HG02763 (cell line): Measurements from ENCODE around the gene DOP1B.
"Not testable (repeated sequence)": the region's sequence is repeated elsewhere in the genome, so short reads cannot be mapped to it uniquely, and the experiment has no call there.

Source experiments
- ATAC-seq: cut with Tn5 transposase; IDR thresholded peaks from one replicate; pipeline ENCODE4 v1.9.1; 2021; ENCODE audit warnings: mild to moderate bottlenecking, moderate library complexity; ENCODE audit not compliant: unreplicated experiment

DOP1B gene

DNA sequence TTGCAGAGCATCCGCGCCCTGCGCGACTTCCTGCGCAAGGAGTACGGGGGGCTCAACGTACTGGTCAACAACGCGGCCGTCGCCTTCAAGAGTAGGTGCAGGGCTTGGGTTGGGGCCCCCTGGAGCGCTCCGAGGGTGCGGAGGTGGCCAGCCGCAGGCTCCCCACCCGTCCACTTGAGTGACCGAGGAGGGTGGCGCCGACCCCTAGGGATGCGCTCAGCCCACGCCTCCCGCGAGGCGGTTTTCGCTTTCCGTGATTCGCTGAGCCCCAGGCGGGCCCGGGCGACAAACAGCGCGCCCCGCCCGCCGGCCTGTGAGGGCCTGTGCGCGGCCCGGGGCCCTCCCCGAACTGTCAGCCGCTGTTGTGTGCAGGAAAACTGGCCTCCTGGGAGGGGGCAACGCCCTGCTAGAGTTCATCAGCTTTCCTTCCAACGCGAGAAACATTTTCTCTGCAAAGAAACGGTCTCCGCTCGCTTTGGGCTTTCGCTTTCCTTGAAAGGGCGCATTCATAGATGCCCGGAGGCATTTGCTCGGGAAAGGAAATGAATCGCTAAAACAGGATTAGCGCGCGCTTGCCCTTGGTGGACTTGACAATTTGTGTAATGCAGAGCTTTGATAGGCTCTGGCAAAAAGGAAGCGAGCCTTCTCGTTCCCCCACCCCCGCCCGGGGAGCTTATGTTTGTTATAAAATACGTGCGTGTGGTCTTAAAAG, 21.1 kb upstream of the DOP1B start:
- ATAC-seq: no peak

DNA sequence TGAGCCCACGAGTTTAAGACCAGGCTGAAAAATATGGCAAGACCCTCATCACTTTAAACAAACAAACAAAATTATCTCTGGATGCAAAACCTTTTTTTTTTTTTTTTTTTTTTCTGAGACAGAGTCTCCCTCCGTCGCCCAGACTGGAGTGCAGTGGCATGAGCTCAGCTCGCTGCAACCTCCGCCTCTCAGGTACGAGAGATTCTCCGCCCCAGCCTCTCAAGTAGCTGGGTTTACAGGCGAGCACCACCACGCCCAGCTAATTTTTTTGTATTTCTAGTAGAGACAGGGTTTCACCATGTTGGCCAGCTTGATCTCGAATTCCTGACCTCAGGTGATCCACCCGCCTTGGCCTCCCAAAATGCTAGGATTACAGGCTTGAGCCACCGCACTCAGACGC, 16.8 kb upstream of the DOP1B start:
- ATAC-seq: not testable (repeated sequence)

DNA sequence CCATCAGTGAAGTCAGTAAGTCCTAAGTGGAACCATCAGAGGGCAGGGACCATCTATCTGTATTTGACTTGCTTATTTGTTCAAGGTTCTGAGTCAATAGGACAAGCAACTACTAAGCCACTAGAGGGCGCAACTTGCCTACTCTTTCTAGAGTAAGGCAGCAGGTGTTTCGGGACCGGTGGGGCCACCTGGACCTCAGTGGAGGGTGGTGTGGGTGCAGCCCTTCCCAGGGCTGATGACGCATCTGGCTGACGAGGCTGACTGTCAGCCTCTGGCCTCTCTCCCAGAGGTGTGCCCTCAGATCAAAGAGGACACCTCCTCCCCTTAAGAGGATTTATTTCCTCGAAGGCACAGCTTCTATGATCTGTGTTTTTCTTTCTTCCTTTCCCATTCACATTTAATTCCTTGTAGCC, 15.1 kb upstream of the DOP1B start:
- ATAC-seq: peak; percentile 74

DNA sequence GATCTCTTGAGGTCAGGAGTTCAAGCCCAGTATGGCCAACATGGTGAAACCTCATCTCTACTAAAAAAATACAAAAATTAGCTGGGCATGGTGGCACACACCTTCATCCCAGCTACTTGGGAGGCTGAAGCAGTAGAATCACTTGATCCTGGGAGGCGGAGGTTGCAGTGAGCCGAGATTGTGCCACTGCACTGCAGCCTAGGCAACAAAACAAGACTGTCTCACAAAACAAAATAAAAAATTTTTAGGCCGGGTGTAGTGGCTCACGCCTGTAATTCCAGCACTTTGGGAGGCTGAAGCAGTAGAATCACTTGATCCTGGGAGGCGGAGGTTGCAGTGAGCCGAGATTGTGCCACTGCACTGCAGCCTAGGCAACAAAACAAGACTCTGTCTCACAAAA, 12.4 kb upstream of the DOP1B start:
- ATAC-seq: not testable (repeated sequence)

DNA sequence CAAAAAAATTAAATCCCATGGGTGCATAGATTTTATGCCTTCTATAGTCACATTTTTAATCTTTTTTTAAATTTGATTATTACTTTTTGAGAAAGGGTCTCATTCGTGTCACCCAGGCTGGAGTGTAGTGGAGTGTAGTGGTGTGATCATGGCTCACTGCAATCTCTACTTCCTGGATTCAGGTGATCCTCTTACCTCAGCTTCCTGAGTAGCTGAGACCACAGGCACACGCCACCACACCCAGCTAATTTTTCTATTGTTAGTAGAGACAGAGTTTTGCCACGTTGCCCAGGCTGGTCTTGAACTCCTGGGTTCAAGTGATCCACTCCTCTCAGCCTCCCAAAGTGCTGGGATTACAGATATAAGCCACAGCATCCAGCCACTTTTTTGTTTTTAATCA, 11.4 kb upstream of the DOP1B start:
- ATAC-seq: no peak

DNA sequence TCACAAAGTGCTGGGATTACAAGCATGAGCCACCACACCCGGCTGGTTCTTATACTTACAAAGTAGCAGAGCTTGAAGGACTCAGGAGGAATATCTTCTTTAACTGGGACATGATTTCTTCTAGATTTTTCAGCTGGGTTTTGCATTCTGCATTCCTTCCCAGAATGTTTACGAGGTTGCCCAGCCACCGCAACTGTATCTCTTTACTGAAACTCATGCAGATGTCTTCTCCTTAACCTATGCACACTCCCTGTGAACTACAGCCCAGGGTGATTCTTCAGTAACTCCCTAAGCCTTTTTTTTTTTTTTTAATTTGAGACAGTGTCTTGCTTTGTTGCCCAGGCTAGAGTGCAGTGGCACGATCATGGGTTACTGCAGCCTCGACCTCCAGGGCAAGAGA, 8.7 kb upstream of the DOP1B start:
- no peak for ATAC-seq

DNA sequence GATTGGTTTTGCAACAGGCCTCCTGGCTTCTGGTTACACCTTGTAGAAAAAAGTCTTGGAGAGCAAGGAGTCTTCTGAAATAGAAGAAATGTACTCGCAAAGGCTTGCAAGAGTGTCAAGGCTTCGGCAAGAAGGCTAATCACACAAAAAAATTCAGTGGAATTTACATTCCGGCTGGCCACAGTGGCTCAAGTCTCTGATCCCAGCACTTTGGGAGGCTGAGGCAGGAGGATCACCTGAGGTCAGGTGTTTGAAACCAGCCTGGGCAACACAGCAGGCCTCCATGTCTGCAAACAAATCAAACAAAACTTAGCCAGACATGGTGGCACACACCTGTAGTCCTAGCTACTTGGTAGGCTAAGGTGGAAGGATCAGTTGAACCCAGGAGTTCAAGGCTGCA, 7.7 kb upstream of the DOP1B start:
- ATAC-seq: no peak

DNA sequence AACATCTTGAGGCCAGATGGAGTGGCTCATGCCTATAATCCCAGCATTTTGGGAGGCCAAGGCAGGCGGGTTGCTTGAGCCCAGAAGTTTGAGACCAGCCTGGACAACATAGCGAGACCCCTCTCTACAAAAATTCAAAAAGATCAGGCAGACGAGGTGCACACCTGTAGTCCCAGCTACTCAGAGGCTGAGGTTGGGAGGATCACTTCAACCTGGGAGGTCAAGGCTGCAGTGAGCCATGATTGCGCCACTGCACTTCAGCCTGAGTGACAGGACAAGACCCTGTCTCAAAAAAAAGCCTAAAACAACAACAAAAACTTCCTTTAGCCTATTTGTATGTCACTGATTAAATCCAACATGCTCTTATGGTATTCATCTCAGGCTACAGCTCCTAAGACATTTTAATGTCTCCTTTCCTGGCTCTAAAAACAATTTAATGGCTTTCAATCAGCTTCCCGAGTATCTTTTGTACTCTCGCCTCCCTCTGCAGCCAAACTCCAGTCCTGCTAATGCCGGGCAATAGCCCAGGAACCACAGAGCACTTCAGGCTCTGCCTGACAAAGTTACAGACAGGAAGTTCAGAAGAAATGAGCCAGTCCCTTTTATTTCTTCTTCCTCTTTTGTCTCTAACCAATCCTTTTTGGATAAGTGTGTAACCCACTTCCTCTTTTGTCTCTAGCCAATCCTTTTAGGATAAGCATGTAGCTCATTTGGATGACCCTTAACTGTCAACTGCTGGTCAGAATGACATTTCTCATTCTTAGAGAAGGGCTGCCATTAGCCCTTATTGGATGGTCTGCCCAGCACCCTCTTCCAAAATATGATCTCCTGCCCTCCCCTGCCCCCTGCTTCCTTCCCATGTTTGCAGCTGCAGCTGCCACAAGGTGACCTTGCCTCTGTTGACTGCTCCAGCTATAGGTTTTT, 6.6 kb upstream of the DOP1B start:
- ATAC-seq: peak; percentile 54

DNA sequence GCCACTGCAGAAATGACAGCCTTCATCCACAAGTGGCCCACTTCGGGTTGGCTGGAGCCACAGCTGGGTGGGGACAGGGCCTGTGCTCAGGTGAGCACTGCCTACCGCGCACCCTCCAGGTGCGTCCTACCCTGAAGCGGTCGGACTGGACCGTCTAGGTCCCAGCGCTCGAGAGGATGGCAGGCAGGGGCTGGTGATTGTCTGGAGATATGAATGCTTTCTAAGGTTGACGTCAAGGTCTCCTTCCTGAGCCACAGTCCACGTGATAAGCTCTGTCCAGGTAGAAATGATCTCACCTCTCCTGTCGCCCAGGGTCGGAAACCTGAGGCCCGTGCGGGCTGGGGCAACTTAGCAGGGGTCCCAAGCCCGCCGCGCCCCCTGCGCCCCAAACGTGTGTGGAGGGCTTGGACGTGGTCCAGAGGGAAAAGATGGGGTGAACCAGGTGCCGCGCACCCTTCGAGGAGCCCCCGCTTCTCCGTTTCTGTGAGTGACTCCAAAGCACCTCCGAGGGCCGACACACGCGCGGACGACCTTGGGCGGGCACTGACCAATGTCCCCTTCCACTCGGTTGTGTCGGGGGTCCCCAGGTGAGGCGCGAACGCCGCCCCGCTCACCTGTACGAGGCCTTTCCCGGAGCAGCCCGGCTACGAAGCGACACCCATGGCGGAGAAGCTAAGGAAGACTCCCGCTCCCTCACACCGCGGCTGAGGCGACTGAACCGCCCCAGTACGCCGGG, 853 bp upstream of the DOP1B start:
- ATAC-seq: no peak

DNA sequence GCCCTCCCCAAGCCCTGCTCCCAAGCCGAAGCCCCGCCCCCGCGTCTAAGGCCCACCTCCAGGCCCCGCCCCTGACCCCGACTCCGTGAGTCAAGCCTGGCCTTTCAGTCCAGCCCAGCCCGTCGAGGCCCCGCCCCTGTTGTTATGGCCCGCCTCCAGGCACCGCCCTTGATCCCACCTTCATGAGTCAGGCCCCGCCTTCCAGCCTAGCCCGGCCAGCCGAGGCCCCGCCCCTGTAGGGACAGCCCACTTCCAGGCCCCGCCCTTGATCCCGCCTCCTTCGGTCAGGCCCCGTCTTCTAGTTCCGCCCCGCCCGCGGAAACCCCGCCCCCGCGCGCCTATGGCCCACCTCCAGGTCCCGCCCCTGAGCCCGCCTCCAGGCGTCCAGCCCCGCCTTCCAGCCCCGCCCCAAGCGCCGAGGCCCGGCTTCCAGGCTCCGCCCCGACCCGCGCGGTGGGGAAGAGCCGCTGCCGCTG, 247 bp upstream of the DOP1B start:
- peak; percentile 88 for ATAC-seq

DNA sequence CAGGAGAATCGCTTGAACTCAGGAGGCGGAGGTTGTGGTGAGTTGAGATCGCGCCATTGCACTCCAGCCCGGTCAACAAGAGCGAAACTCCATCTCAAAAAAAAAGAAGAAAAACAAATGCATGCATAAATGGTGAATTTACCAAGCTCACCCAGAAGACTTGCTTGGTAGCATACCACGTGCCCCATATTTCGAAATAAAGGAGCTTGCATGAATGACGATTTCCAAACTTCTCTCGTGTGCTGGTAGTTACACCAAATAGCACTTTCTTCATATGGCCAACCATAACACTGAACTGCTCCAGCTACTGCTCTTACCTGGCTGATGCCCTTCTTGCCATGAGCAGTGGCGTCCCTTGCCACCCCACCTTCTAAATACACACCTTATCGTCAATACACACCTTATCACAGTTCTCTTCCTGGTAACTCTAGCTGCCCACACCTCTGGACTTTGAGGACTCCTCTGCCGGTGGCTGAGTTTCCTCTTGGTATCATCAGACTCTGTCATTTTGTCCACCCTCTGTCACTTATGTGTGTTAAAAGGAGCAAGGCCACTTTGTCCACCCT, 2.8 kb downstream of the DOP1B start:
- ATAC-seq: no peak

DNA sequence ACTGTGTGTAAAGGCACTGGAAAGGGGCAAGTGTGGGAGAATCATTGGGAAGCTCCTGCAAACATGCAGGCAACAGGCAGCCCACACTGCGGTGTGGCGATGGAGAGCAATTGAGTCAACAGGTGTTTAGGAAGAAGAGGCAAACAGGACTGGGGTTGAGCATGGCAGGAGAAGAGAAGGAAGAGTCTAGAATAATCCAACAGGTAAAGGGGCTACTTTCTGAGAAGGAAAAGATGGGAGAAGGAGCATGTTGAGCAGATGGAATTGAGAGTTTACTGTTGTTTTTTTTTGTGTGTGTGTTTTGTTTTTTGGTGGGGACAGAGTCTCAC, 4.2 kb downstream of the DOP1B start:
- ATAC-seq: no peak

DNA sequence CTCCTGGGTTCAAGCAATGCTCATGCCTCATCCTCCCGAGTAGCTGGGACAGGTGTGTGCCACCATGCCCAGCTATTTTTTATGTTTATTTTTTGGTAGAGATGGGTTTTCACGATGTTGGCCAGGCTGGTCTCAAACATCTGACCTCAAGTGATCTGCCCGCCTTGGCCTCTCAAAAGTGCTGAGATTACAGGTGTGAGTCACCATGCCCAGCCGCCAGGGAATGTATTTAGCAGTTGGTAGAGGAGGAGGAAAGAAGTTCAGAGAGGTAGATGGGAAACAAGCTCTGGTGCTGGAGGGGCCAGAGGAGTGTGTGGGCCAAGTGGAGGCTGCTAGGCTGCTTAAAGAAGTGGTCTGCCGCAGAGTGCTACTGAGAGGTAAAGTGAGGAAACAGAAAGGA, 6.0 kb downstream of the DOP1B start:
- ATAC-seq: no peak

DNA sequence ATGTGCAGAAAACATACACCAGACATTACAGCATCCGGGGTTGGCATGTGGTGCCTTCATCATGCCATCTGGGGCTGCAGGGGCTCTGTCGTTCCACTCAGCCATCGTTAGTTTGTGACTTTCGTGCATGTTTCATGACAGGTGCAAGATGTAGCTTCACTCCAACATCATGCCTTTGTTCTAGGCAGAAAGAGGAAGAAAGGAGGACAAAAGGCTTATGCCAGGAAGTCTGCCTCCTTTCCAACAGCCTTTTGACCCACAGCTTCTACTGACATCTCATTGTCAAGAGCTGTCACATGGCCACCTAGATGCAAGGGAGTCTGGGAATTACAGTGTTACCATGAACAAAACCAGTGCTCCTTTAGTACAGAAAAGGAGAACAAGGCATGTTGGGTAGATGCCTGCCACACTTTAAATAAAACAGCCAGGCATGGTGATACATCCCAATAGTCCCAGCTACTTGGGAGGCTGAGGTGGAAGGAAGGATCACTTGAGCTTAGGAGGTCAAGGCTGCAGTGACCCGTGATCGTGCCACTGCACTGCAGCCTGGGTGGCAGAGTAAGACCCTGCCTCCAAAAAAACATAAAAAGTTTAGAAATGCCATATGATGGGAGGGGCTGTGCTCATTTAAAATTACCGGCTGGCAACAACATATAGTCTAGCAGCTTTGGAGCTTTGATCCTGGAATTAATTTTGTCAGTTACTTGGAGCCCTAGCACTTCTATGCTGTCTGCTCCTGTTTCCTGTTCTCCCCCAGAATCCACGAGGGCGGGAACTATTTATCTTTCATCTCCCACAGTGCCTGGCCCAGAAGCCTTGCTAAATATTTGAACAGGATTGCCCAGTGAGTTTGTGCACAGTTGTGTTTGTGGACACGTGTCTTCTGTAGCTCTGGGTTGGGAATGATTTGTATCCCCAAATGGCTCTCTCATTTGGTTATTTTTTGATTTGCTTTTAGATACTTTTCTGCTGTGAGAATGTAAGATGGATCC, 7.4 kb downstream of the DOP1B start:
- no peak for ATAC-seq

DNA sequence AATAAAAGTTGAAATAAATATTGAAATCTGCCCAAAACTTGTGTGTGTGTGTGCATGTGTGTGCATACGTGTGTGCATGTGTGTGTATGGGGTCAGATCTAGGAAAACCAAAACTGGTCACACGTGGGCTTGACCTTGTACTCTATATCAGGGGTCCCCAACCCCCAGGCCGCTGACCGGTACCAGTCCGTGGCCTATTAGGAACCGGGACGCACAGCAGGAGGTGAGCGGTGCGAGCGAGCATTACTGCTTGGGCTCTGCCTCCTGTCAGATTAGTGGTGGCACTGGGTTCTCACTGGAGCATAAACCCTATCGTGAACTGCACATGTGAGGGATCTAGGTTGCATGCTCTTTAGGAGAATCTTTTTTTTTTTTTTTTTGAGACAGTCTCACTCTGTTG, 8.7 kb downstream of the DOP1B start:
- ATAC-seq: no peak

DNA sequence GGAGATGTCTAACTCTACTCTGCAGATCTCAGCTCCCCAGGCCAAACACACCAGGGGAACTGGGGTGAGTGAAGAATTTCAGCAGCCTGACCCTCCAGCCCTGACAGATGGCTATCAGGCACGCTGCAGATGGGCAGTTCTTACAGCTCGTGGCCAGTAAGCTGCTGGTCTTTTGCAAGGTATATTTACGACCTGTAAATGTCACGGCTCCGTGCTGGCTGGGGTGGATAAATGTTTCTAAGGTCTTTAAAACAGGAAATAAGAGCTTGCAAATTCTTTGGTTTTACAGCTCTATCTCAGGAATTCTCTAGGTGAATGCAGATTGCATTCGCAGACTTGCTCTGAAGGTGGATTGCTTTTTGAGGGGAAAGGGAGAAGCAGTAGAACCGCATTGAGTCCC, 10.1 kb downstream of the DOP1B start:
- no peak for ATAC-seq

DNA sequence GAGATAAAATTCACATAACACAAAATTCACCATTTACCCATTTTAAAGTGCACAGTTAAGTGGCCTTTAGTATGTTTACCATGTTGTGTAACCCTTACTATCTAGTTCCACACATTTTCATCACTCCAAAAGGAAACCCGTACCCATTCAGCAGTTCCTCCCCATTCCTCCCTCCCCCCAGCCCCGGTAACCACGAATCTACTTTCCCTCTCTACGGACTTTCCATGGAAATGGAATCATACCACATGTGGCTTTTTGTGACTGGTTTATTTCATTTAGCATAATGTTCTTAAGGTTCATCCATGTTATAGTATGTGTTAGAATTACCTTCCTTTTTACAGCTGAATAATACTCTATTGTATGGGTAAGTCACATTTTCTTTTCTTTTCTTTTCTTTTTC, 10.9 kb downstream of the DOP1B start:
- no peak for ATAC-seq

DNA sequence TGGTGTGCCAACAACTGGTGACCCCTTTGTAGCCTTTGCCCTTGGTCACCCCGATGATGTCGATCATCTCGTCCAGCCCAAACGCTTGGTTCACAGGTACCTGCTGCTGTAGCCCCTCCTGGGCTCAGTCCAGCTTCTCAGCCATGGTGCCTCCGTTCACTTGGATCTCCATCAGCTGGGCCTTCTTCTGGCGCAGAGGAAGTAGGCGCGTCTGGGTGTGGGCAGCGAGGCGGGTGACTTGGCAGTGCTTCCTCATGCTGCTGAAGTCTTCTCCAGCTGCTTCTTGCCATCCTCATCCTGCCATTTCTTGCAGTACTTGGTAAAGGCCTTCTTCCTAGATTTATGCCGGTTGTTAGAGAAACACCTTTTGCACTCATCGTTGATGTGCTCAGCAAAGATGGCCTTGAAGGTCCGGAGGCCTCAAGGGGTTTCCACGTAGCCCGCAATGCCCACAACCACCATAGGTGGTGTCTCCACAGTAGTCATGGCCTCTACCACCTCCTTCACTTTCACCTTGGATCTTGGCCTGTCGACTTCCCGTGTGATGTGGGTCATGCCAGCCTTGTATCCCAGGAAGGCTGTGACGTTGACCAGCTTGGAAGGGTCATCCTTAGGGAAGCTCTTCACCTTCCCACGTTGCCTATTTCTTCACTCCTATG, 13.0 kb downstream of the DOP1B start:
- ATAC-seq: no peak

DNA sequence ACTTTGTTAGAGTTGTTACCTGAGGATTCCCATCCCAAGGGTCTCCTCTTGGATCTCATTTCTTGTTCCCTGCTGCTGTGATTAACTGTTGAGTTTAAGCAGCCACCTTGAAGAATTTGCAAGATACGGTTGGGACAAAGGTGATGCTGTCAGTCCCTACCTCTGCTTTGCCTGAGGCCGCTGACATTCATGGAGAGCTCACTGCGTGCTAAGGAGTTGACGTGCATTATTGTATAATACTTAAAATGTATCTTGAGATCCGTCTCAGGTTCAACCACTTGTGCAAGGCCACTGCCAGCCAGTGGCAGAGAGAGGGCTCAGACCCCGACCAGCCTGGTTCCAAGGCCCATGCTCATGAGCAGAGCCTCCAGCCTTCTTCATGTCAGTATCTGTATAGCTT, 14.2 kb downstream of the DOP1B start:
- ATAC-seq: no peak

DNA sequence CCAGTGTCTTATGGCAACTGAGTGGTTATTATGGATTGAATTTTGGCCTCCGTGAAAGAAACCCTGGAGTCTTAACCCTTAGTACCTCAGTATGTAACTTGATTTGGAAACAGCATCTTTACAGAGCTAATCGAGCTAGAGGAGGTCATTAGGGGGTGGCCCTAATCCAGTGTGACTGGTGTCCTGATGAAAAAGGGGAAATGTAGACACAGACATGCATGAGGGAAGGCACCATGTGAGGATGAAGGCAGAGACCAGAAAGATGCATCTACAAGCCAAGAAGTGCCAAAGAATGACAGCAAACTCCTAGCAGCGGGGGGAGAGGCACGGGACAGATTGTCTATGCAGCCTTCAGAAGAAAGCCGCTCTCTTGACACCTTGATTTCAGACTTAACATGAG, 14.7 kb downstream of the DOP1B start:
- no peak for ATAC-seq
